K562 (cell line): Measurements from ENCODE around the gene CBL.

Experiments
- ARID4B ChIP-seq: sonication (generic); formaldehyde crosslinking; IDR thresholded peaks from 2 replicates; pipeline ENCODE4 v1.8.0; 2022; ENCODE audit warnings: mild to moderate bottlenecking, missing genetic modification reagents
- CTCF ChIP-seq, 3 experiments: IDR thresholded peaks in 2 of 3; conservative IDR thresholded peaks in 1 of 3; 2 replicates each; pipeline ENCODE4 v1.5.1; 2011 to 2012; ENCODE audit warnings: low read length in 3 of 3, mild to moderate bottlenecking in 3 of 3, control low read depth in 2 of 3, improper control_type of control experiment in 1 of 3, inconsistent platforms in 1 of 3, low read depth in 1 of 3, mixed read lengths in 1 of 3, moderate library complexity in 1 of 3; ENCODE audit not compliant: insufficient read depth in 2 of 3
- MYNN ChIP-seq, 2 experiments: sonication (generic); formaldehyde crosslinking in 1 of 2; IDR thresholded peaks; 2 replicates each; pipeline versions ENCODE4 v1.5.0 to v1.6.1; 2016 to 2020; ENCODE audit warnings: antibody characterized with exemption in 1 of 2, missing genetic modification reagents in 1 of 2

- no peak for TF ChIP-seq CTCF (IDR thresholded peaks at IDR 0.05 in 2 of 3, conservative IDR thresholded peaks at IDR 0.05 in 1 of 3; ENCODE audit: insufficient read depth in 2 of 3, low read depth in 1 of 3, low read length in 3 of 3)
- TF ChIP-seq MYNN (IDR thresholded peaks at IDR 0.05), result no peak
- TF ChIP-seq MYNN (CRISPR knock-in tag; IDR thresholded peaks at IDR 0.05), result no peak
- no peak for TF ChIP-seq ARID4B (CRISPR knock-in tag)
These were observed 42.9 kb downstream of the CBL start for GRCh38 chr11:119248750-119249670.
